Esophagus squamous epithelium (tissue), 5 donors: ENCODE results near the gene EXOC1L. TPM values are rescaled to one million over a fixed set of nuclear protein-coding genes. Genes with fewer than 3 reads are reported as not detected.
"Not testable (repeated sequence)": the region's sequence is repeated elsewhere in the genome, so short reads cannot be mapped to it uniquely, and the experiment has no call there.

Experiments used
- DNase-seq: peaks from one replicate; lab custom pipeline; 2025; lab: John Stamatoyannopoulos, UW
- H3K27ac ChIP-seq, 4 donors: fragments of 200-600 bp; sonication (generic); one replicate each; pipeline ENCODE4 v1.5.1; 2016 to 2019; ENCODE audit warnings: mild to moderate bottlenecking in 1 of 4
- H3K27me3 ChIP-seq, 4 donors: fragments of 200-600 bp; sonication (generic); 1 replicate in 3 of 4; 2 replicates in 1 of 4; pipeline versions ENCODE4 v1.5.1 to v1.6.0; 2017 to 2021; ENCODE audit warnings: antibody characterized with exemption in 1 of 4
- H3K36me3 ChIP-seq, 3 donors: fragments of 200-600 bp; sonication (generic); one replicate each; pipeline ENCODE4 v1.5.1; 2016 to 2019
- H3K4me1 ChIP-seq, 3 donors: fragments of 200-600 bp; sonication (generic); one replicate each; pipeline ENCODE4 v1.5.1; 2017 to 2019
- H3K4me3 ChIP-seq, 4 donors: fragments of 200-600 bp; sonication (generic); 1 replicate in 3 of 4; 2 replicates in 1 of 4; pipeline ENCODE4 v1.5.1; 2016 to 2019; ENCODE audit warnings: mild to moderate bottlenecking in 2 of 4, moderate library complexity in 1 of 4
- H3K9me3 ChIP-seq, 3 donors: fragments of 200-600 bp; sonication (generic); one replicate each; pipeline ENCODE4 v1.5.1; 2016 to 2019
- POLR2A ChIP-seq, 4 donors: fragments of 450-650 bp; IDR thresholded peaks; one replicate each; pipeline ENCODE4 v1.6.1; 2017; ENCODE audit warnings: antibody characterized with exemption in 4 of 4, mild to moderate bottlenecking in 4 of 4, moderate library complexity in 3 of 4
- WGBS, 2 donors: methylation state at CpG; one replicate each; pipeline ENCODE4 v1.1.5; 2018; 5-methylcytosine and 5-hydroxymethylcytosine counted together
- intact Hi-C: fragments of 100-400 bp; cut with DNase I; formaldehyde crosslinking; loops from one replicate; pipeline ENCODE4 v1.15.0; 2022
- total RNA-seq, 4 donors: library from RNA; depleted of rRNA; stranded (reverse); fragments of >200 nt; gene quantifications; one replicate each; pipeline ENCODE4 v1.1.0, GENCODE V29; 2016
- TF ChIP-seq, protein P1 (sequence below), 6 experiments: fragments of 450-650 bp in 4 of 6; fragments of 200-600 bp in 2 of 6; sonication (generic) in 2 of 6; IDR thresholded peaks; one replicate each; pipeline ENCODE4 v1.5.1; 2016 to 2019; ENCODE audit warnings: antibody characterized with exemption in 6 of 6, mild to moderate bottlenecking in 4 of 6, moderate library complexity in 4 of 6
- donor health status: DM: yes; HTN: yes; CAD: no.

Gene EXOC1L
- total RNA-seq, 4 donors from 2014 or later, result not detected

- no peak overlapping the region for H3K27ac ChIP-seq
- DNase-seq, result no peak
Measured at GRCh38 chr4:55838952-55839351, 19.4 kb downstream of the EXOC1L start.

GRCh38 chr4:55840956-55841355 is 21.4 kb downstream of the EXOC1L start:
- 81 to 94% methylated on average over 1 of the region's 1 CpG for WGBS, 2 donors
- DNase-seq, result no peak
- Histone ChIP-seq H3K9me3 (peaks cover 0 to 7% (median 0%) of the 10 kb centered on the region in 3 donors), H3K27ac (no peak overlapping the region), H3K36me3 (no peaks in the 10 kb centered on the region), H3K27me3 (peaks cover 0 to 6% (median 0%) of the 10 kb centered on the region in 4 donors), H3K4me1 (peaks cover 0 to 7% (median 0%) of the 10 kb centered on the region in 3 donors), H3K4me3 (no peak overlapping the region)
- intact Hi-C loops, result no loop called here
- TF ChIP-seq POLR2A (IDR thresholded peaks at IDR 0.05), result no peak
- TF ChIP-seq, protein P1, sequence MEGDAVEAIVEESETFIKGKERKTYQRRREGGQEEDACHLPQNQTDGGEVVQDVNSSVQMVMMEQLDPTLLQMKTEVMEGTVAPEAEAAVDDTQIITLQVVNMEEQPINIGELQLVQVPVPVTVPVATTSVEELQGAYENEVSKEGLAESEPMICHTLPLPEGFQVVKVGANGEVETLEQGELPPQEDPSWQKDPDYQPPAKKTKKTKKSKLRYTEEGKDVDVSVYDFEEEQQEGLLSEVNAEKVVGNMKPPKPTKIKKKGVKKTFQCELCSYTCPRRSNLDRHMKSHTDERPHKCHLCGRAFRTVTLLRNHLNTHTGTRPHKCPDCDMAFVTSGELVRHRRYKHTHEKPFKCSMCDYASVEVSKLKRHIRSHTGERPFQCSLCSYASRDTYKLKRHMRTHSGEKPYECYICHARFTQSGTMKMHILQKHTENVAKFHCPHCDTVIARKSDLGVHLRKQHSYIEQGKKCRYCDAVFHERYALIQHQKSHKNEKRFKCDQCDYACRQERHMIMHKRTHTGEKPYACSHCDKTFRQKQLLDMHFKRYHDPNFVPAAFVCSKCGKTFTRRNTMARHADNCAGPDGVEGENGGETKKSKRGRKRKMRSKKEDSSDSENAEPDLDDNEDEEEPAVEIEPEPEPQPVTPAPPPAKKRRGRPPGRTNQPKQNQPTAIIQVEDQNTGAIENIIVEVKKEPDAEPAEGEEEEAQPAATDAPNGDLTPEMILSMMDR (IDR thresholded peaks at IDR 0.05), result no peak

More at GRCh38 chr4:55838952-55839351, 19.4 kb downstream of the EXOC1L start:
- H3K36me3 ChIP-seq, result no peaks in the 10 kb centered on the region
- H3K4me1 ChIP-seq, result peaks cover 0 to 7% (median 0%) of the 10 kb centered on the region in 3 donors
- intact Hi-C loops, result no loop called here
- TF ChIP-seq, protein P1 (IDR thresholded peaks at IDR 0.05), result no peak
- TF ChIP-seq POLR2A (IDR thresholded peaks at IDR 0.05), result no peak
- H3K27me3 ChIP-seq, result peaks cover 0 to 9% (median 0%) of the 10 kb centered on the region in 4 donors
- peaks cover 0 to 7% (median 0%) of the 10 kb centered on the region in 3 donors for H3K9me3 ChIP-seq
- H3K4me3 ChIP-seq, result no peak overlapping the region

DNA sequence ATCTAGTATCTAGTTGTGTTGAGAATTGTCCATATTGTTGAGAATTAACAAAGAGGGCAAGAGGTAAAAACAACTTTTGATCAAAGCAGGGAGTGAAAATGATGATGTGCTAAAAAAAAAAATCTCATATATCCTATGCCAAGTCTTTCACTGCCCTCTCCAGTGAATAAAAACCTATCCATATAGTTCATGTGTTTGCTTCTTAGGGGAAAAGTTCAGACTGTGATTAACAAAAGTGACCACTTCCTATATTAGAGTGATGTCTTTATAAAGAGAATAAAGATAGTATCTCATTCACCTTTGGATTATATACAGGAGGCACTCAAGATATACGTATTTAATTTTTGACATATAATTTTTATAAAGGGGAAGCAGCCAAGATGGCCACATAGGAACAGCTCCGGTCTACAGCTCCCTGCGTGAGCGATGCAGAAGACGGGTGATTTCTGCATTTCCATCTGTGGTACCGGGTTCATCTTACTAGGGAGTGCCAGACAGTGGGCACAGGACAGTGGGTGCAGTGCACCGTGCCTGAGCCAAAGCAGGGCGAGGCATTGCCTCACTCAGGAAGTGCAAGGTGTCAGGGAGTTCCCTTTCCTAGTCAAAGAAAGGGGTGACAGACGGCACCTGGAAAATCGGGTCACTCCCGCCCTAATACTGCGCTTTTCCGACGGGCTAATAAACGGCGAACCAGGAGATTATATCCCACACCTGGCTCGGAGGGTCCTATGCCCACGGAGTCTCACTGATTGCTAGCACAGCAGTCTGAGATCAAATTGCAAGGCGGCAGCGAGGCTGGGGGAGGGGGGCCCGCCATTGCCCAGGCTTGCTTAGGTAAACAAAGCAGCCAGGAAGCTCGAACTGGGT is 22.0 kb downstream of the EXOC1L start:
- H3K9me3 ChIP-seq, DNase-seq, intact Hi-C loops, H3K36me3 ChIP-seq, H3K27me3 ChIP-seq, H3K4me1 ChIP-seq: not testable (repeated sequence)
- 72 to 76% methylated on average over 8 to 16 of the region's 22 CpGs for WGBS, 2 donors
- Histone ChIP-seq H3K27ac (peak overlapping the region in 1 of 4 donors; percentile 54), H3K4me3 (peak overlapping the region in 1 of 4 donors; percentile 6)

DNA sequence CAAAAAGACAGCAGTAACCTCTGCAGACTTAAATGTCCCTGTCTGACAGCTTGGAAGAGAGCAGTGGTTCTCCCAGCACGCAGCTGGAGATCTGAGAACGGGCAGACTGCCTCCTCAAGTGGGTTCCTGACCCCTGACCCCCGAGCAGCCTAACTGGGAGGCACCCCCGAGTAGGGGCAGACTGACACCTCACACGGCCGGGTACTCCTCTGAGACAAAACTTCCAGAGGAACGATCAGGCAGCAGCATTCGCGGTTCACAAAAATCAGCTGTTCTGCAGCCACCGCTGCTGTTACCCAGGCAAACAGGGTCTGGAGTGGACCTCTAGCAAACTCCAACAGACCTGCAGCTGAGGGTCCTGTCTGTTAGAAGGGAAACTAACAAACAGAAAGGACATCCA is 22.7 kb downstream of the EXOC1L start:
- H3K27me3 ChIP-seq, H3K4me3 ChIP-seq, H3K4me1 ChIP-seq, H3K9me3 ChIP-seq, H3K27ac ChIP-seq, DNase-seq, intact Hi-C loops, H3K36me3 ChIP-seq: not testable (repeated sequence)
- WGBS, 2 donors, result 83% methylated on average over 2 of the region's 10 CpGs; no CpG with 5 or more reads in 1 of the 2 donors

DNA sequence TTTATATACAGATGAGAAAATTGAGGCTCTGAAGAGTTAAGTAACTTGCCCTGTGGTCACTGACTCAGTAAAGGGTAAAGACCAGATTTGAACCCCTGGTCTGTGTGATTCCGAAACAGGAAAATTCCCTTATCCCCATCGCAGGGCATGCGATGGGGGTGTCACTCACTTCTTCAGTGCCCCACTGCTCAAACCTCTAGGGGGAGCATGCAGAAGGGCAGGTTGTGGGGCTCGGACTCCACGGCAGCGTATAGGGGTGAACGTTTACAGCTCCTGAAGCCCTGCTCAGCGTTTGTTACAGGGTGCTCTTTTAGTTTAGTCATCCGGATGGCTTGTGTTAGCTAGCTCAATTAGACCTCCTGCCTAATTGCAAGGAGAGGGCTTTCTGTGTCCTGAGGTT is 30.1 kb downstream of the EXOC1L start:
- TF ChIP-seq, protein P1 (IDR thresholded peaks at IDR 0.05), result no peak
- TF ChIP-seq POLR2A (IDR thresholded peaks at IDR 0.05), result no peak
- no peak for DNase-seq
- Histone ChIP-seq H3K4me1 (peaks cover 9 to 35% (median 16%) of the 10 kb centered on the region in 3 donors), H3K4me3 (no peak overlapping the region), H3K27ac (no peak overlapping the region), H3K36me3 (no peaks in the 10 kb centered on the region), H3K27me3 (no peaks in the 10 kb centered on the region), H3K9me3 (no peaks in the 10 kb centered on the region)
- intact Hi-C loops, result no loop called here
- WGBS, 2 donors, result 84 to 87% methylated on average over 9 of the region's 9 CpGs

- H3K27me3 ChIP-seq, result no peaks in the 10 kb centered on the region
- H3K9me3 ChIP-seq, result no peaks in the 10 kb centered on the region
- no peaks in the 10 kb centered on the region for H3K36me3 ChIP-seq
- no peak overlapping the region for H3K4me3 ChIP-seq
- no peak for DNase-seq
- H3K27ac ChIP-seq, result peak overlapping the region; percentile 92 to 97 (median 94)
- TF ChIP-seq POLR2A (IDR thresholded peaks at IDR 0.05), result no peak
- 35 to 43% methylated on average over 6 of the region's 6 CpGs for WGBS, 2 donors
- intact Hi-C loops, result no loop called here
- H3K4me1 ChIP-seq, result peaks cover 14 to 50% (median 19%) of the 10 kb centered on the region in 3 donors
Measured at GRCh38 chr4:55851885-55852284, 32.3 kb downstream of the EXOC1L start.
